Body of pancreas (tissue), 4 donors: ENCODE data around the gene ADGRG3.
A peak's percentile ranks its signal among the peaks of the same experiment; 100 is the strongest.

ENCODE experiments used
- CTCF ChIP-seq, 7 experiments: fragments of 450-650 bp in 4 of 7; fragments of 200-600 bp in 3 of 7; sonication (generic) in 3 of 7; IDR thresholded peaks; one replicate each; pipeline ENCODE4 v1.5.1; 2016 to 2019; ENCODE audit warnings: antibody characterized with exemption in 7 of 7
- POLR2A ChIP-seq, 3 donors: fragments of 450-650 bp; IDR thresholded peaks; one replicate each; pipeline ENCODE4 v1.6.1; 2016; ENCODE audit warnings: antibody characterized with exemption in 3 of 3, mild to moderate bottlenecking in 2 of 3

- TF ChIP-seq CTCF (IDR thresholded peaks at IDR 0.05) (no peak), POLR2A (IDR thresholded peaks at IDR 0.05) (peak in 2 of 3 donors; percentile 46 to 58)
These were observed 28.8 kb upstream of the ADGRG3 start for GRCh38 chr16:57639172-57639887.
